ENCODE data around the gene NOCT.

GRCh38 chr4:139085141-139085540 lies 69.6 kb downstream of the NOCT start:
- no peak for TF ChIP-seq CTCF (IDR thresholded peaks at IDR 0.05)
- TF ChIP-seq POLR2A (IDR thresholded peaks at IDR 0.05): no peak
- TF ChIP-seq POLR2AphosphoS5 (IDR thresholded peaks at IDR 0.05; ENCODE audit: insufficient read depth in 1 of 2, low read depth in 1 of 2): peak in 1 of 2 donors; percentile 9

Data from vagina (tissue), 2 donors.